NK-92 (cell line): Measurements from ENCODE around the gene EDC3.
"Not testable (repeated sequence)": the region's sequence is repeated elsewhere in the genome, so short reads cannot be mapped to it uniquely, and the experiment has no call there.

Source experiments
- DNase-seq: peaks from one replicate; lab custom pipeline; 2025; ENCODE audit not compliant: unreplicated experiment; lab: John Stamatoyannopoulos, UW

EDC3 gene

DNA sequence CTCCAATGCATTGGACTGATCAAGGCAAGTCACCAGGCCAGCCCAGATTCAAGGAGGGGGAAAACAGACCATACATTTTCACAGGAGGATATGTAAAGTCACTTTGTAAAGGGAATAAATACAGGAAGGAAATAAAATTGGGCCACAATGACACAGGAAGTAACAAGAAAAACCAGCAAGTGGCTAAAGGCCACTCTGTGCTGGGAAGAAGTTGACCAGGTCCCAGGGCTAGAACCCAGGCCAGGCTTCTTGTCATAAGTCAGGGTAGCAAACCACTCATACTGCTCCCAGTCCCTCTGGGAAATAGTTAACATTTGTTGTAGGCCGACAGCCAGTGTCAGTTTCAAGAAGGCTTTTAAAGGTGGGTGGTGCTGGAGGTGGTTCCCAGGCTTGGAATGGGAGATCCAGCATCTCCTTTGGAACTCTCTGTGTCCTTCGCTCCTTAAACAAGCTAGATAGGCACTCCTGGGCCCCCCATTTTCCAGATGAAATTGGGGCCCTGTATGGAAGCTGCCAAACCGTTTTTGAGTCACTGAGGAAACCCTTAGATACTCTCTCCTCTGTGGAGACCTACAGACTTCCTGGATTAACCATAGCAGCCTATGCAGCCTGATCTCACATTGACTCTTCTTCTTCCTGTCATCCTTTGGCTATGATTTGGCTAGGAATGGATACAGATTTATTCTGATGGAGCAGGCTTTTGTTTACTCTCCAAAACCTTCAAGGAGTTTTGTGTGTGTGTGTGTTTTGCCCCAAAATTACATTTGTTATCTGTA lies 14.7 kb upstream of the EDC3 start:
- DNase-seq = no peak

- DNase-seq = no peak
Observed at GRCh38 chr15:74709892-74710291, 14.1 kb upstream of the EDC3 start.

GRCh38 chr15:74709011-74709410 lies 13.2 kb upstream of the EDC3 start:
- DNase-seq = no peak

DNA sequence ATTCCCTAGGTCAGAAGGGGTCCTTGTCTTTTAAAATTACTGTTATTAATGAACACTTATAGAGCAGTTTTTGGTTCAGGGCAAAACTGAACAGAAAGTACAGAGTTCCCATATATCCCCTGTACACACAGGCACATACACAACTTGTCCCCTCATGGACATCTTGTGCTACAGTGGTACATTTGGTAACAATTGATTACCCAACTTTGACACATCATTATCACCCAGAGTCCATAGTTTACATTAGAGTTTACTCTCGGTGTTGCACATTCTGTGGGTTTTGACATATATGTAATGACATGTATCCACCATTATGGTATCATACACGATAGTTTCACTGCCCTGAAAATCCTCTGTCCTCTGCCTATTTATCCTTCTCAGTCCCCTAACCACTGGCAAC lies 984 bp upstream of the EDC3 start:
- no peak for DNase-seq

- no peak for DNase-seq
Observed at GRCh38 chr15:74696398-74696729, 540 bp upstream of the EDC3 start.

GRCh38 chr15:74692327-74692726 lies 3.5 kb downstream of the EDC3 start:
- no peak for DNase-seq

DNA sequence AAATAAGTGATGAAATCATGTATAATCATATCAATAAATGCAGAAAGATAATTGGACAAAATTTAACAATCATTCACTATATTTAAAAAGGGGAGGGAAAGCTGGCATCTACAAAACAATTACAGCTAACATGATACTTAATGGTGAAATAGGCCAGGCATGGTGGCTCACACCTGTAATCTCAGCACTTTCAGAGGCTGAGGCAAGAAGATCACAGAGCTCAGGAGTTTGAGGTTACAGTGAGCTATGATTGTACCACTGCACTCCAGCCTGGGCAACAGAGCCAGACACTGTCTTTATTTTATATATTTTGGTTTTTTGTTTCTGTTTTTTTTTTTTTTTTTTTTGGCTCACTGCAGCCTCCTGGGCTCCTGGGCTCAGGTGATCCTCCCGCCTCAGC lies 12.1 kb downstream of the EDC3 start:
- no peak for DNase-seq

GRCh38 chr15:74682954-74683353 lies 12.9 kb downstream of the EDC3 start:
- DNase-seq = no peak

DNA sequence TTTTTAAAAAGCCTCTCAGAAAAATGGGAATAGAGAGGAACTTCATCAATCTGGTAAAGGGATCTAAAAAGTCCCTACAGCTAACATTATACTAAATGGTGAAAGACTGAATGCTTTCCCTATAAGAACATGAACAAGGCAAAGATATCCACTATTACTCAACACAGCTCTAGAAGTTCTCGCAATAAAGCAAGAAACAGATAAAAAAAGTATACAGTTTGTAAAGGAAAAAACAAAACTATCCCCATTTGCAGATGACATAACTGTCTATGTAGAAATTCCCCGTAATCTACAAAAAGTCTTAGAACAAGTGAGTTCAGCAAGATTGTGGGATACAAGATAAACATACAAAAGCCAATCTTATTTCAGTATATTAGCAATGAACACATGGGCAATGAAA lies 15.4 kb downstream of the EDC3 start:
- DNase-seq = no peak

GRCh38 chr15:74676801-74677200 lies 19.0 kb downstream of the EDC3 start:
- no peak for DNase-seq

DNA sequence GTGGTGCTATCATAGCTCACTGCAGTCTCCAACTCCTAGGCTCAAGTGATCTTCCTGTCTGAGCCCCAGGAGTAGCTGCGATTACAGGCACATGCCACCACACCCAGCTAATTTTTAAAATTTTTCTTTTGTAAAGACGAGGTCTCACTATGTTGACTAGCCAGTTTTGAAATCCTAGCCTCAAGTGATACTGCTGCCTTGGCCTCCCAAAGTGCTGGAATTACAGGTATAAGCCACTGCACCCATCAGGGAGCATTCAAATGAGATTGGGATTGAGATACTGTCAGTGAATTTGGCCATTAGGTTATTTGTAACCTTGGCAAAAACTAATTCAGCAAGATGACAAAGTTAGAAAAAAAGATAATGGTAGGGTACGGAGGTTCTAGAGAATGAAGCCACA lies 21.7 kb downstream of the EDC3 start:
- DNase-seq = no peak

GRCh38 chr15:74669627-74670026 lies 26.2 kb downstream of the EDC3 start:
- no peak for DNase-seq

- DNase-seq = no peak
Observed at GRCh38 chr15:74667975-74668374, 27.8 kb downstream of the EDC3 start.

- no peak for DNase-seq
Observed at GRCh38 chr15:74664670-74665069, 31.2 kb downstream of the EDC3 start.

DNA sequence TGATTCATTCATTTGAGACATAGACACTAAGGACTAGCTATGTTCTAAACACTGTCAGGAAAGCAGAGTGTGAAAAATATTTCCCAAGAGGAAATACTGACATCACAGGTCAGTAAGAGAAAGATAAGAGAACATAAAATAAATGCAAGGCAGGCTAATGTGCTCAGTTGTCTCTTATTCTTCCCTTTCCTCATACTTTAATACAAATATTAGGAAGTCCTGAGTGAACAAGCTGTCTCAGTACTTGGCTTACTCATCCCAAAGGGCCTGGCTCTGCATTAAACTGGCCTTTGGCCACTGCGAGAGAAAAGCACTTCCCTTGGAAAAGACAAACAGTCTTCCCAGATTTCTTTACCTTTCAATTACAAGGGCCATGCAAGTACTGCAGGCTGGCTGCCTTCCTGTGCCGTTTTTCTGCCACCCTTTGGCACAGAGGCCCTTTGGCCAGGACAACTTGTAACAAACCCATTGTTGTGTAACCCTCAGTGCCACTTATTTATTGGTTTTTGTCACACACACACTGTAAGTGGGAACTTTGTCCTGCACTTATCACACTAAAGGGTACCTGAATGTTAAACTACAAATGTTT lies 31.7 kb downstream of the EDC3 start:
- no peak for DNase-seq

DNA sequence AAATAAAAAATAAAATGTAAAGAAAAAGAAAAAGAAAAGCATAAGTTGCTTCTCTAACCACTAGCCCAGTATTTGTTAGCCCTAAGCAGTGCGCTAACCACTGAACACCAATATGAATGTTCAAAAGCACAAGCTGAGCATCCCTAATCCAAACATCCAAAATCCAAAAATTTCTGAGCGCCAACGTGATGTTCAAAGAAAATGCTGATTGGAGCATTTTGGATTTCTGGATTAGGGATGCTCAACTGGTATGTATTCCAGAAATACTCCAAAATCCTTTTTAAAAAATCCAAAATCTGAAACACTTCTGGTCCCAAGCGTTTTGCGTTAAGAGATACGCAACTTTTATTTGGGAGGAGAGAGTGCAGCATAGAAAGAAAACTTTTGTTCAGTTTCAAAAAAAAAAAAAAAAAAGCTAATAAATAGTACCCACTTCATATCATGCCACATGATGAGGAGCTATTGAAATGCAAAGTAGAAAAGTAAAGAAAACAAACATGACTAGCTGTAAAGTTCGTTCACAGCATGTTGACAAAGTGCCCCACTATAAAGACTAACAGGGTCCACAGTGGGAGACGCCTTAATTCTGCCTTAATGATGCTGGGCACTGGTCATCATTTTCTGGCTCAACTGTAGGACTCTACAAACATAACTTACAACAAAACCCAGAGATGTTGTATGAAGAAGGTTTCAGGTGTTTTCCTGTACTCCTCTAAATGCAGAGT lies 32.4 kb downstream of the EDC3 start:
- DNase-seq = no peak

DNA sequence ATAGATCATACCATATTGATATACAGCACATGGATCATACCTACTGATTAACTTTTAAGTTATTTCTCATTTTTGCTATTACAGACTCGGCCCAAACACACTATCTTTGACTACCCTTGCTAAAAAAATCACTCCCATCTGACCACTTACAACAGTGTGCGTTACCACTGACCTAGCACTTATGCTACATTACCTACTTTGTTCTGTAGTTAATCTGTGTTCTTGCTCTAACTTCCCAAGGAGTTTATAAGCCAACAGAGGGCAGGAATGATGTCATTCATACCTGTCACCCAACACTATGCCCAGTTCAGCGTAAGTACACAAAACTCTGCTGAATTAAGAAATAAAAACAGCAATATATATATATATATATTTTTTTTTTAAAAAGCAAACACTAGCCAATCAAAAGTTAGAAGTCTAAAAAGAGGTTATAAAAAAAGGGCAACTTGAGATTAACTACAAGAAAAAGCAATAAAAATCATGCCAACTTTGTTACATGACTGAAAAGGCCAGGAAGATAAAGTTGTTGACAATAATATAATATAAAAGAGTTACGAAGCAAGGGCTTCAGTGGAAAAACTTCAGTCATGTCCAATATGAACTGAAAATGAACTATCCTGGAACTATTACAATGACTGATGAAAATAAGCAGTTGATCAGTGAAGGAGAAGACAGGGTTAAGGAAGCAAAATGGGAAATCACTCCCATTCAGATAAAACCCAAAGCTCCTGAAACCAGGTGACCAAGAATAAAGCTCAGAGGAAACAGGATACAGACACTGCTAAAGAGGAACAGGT lies 33.6 kb downstream of the EDC3 start:
- no peak for DNase-seq

DNA sequence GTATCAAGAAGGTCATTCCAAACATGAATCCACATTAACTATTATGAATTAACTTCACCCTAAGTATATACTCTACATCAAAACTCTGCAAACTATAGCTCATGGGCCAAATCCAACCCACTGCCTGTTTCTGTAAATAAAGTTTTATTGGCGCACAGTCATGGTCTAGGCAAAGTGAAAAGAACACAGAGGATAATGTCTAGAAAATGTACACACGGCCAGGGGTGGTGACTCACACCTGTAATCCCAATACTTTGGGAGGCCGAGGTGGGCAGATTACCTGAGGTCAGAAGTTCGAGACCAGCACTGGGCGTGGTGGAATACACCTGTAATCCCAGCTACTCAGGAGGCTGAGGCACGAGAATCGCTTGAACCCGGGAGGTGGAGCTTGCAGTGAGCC lies 34.5 kb downstream of the EDC3 start:
- DNase-seq = not testable (repeated sequence)

GRCh38 chr15:74657846-74658245 lies 38.0 kb downstream of the EDC3 start:
- no peak for DNase-seq

- no peak for DNase-seq
Observed at GRCh38 chr15:74656935-74657535, 38.8 kb downstream of the EDC3 start.

GRCh38 chr15:74655424-74655823 lies 40.4 kb downstream of the EDC3 start:
- DNase-seq = no peak
